ENCODE results near the gene HESX1. TPM values are rescaled to one million over a fixed set of nuclear protein-coding genes. Genes with fewer than 3 reads are reported as not detected.

HESX1 gene
- total RNA-seq, 1 donor from 2014 or later: 0.57 TPM

GRCh38 chr3:57152151-57153143 is 47.3 kb downstream of the HESX1 start:
- intact Hi-C loops (cut with DNase I): no loop called here
- DNase-seq (ENCODE audit: low spot score): no peak

- no peak for DNase-seq (ENCODE audit: low spot score)
- intact Hi-C loops (cut with DNase I): no loop called here
These were observed 48.0 kb downstream of the HESX1 start for GRCh38 chr3:57151749-57152148.

GRCh38 chr3:57151021-57151449 is 48.7 kb downstream of the HESX1 start:
- DNase-seq (ENCODE audit: low spot score): no peak

GRCh38 chr3:57150113-57150581 is 49.6 kb downstream of the HESX1 start:
- no peak for DNase-seq (ENCODE audit: low spot score)
- intact Hi-C loops (cut with DNase I): no loop called here

More at GRCh38 chr3:57151021-57151449, 48.7 kb downstream of the HESX1 start:
- intact Hi-C loops (cut with DNase I): no loop called here

Other genes with a start within 250 kb of the HESX1 start
- not detected for gene SPATA12, start 139.3 kb downstream of the HESX1 start, total RNA-seq
- gene IL17RD, start 34.6 kb downstream of the HESX1 start, total RNA-seq: 4.3 TPM
- 48.6 TPM for gene APPL1, start 27.8 kb upstream of the HESX1 start, total RNA-seq
- 5.8 TPM for gene ASB14, start 92.7 kb upstream of the HESX1 start, total RNA-seq

Data from cardiac septum (tissue), 1 donor.